ENCODE results near the gene GAPDHS. TPM values are rescaled to one million over a fixed set of nuclear protein-coding genes. Genes with fewer than 3 reads are reported as not detected.

Gene GAPDHS
- total RNA-seq = 100 to 1,000 TPM; 123 to 338 TPM
- 363 TPM for polyA plus RNA-seq (ENCODE audit: insufficient read depth, low read depth, low replicate concordance)
- long read RNA-seq, donor 1 = 0 reads
- long read RNA-seq, donor 2 = 0 reads

DNA sequence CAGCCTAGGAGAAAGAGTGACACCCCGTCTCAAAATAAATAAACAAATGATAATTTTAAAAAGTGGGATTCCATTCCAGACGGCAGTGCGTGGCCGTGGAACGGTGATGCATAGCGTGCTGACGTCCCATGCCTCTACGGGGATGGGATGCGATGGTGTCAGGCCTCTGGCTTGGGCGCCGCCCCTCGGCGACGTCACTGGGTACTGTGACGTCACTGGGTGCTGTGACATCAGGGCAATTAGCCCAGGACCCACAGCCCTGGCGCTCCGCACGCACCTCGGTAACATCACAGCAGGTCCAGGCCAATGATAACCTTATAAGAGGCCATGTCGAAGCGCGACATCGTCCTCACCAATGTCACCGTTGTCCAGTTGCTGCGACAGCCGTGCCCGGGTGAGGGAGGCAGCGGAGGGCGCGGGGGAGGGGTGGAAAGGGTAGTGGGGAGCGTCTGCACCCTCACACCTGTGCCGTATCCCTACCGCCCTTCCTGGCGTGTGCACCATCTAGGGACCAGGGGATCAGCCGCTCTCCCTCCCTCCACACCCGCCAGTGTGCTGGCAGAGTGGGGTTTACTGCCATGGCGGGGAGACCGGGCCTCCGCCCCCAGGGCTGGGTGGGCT, at the start of gene GAPDHS:
TSS of gene GAPDHS (plus strand) at position 256 of the 621 bp plus-strand sequence. CDS start at position 328, 72 bp downstream.
- Histone ChIP-seq H3K36me3 (ENCODE audit: low read depth, missing control alignments) (no peaks in the 10 kb centered on the region), H3K9me3 (no peaks in the 10 kb centered on the region), H3K4me3 (peak within 1 kb of the TSS in 1 of 2 donors; percentile 9), H3K4me1 (no peaks in the 10 kb centered on the region), H3K27ac (no peak within 1 kb of the TSS), H3K27me3 (no peaks in the 10 kb centered on the region)
- WGBS, 2 donors = 18 to 28% methylated on average over 21 to 39 of the region's 39 CpGs
- DNase-seq = peak; percentile 43
- no peak for TF ChIP-seq POLR2A (IDR thresholded peaks at IDR 0.05)
- TF ChIP-seq, protein P1, sequence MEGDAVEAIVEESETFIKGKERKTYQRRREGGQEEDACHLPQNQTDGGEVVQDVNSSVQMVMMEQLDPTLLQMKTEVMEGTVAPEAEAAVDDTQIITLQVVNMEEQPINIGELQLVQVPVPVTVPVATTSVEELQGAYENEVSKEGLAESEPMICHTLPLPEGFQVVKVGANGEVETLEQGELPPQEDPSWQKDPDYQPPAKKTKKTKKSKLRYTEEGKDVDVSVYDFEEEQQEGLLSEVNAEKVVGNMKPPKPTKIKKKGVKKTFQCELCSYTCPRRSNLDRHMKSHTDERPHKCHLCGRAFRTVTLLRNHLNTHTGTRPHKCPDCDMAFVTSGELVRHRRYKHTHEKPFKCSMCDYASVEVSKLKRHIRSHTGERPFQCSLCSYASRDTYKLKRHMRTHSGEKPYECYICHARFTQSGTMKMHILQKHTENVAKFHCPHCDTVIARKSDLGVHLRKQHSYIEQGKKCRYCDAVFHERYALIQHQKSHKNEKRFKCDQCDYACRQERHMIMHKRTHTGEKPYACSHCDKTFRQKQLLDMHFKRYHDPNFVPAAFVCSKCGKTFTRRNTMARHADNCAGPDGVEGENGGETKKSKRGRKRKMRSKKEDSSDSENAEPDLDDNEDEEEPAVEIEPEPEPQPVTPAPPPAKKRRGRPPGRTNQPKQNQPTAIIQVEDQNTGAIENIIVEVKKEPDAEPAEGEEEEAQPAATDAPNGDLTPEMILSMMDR (IDR thresholded peaks at IDR 0.05) = no peak
- intact Hi-C loops (cut with DNase I; ENCODE audit: low total_unique reads) = no loop called here

DNA sequence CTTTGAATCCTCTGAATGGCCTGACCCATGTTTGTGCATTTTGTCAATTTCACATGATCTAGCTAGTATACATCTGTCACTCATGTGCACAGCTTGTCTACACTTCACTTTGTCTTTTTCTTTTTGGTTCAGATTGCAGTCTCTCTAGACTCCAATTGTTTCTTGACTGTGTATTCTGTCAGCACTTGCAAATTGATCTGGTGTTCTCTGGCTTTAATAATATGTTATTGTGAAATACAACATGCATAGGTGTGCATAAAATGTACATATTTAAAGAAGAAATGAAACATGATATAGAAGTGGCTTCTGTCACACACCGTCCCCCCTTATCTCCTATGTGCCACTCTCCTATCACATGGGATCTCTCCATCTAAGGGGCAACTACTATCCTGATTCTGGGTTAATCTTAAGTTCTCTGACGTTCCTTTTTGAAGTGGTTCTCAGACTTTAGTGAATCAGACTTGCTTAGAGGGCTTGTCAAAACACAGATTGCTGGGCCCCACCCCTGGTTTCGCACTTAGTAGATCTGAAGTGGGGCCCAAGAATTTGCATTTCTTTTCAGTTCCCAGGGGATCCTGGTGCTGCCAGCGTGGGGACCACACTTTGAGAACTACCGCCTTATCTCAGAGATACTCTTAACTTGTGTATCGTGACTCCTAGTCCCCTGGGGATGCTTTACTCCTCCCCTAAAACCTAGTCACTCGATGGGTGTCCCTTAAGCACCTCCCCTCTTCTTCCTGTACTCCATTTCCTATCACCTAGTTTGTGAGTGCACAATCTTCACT, 48.8 kb upstream of the GAPDHS start:
- H3K4me1 ChIP-seq = no peaks in the 10 kb centered on the region
- TF ChIP-seq POLR2A (IDR thresholded peaks at IDR 0.05) = no peak
- TF ChIP-seq, protein P1 (IDR thresholded peaks at IDR 0.05) = no peak
- intact Hi-C loops (cut with DNase I; ENCODE audit: low total_unique reads) = no loop called here

DNA sequence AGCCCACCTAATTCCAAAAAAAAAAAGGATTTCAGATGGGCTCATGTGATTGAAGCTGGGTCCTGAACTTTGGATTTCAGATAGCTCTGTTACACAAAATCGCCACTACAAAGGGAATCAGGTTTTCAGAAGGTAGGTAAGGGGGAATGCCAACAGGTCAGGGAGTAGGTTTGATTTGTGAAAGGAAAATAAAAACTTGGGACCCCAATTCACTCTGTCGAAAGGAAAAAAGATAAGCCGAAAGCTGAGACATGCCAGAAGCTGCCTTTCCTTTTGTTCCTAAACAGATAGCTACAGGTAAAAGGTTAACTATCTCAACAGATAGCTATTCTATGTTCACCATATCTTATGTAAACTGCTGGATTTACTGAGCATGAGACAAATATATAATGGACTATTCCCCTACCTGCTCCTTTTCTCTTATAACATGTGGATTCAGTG, 47.0 kb upstream of the GAPDHS start:
- TF ChIP-seq, protein P1 (IDR thresholded peaks at IDR 0.05) = no peak
- no peak for TF ChIP-seq POLR2A (IDR thresholded peaks at IDR 0.05)
- H3K27ac ChIP-seq = no peak overlapping the region
- no peaks in the 10 kb centered on the region for H3K4me1 ChIP-seq
- no peak for DNase-seq
- no peaks in the 10 kb centered on the region for H3K9me3 ChIP-seq
- no peaks in the 10 kb centered on the region for H3K36me3 ChIP-seq (ENCODE audit: low read depth, missing control alignments)
- WGBS, 2 donors = 71 to 72% methylated on average over 3 of the region's 3 CpGs
- H3K27me3 ChIP-seq = no peaks in the 10 kb centered on the region
- intact Hi-C loops (cut with DNase I; ENCODE audit: low total_unique reads) = no loop called here
- H3K4me3 ChIP-seq = no peak overlapping the region

More for the DNA sequence above, 48.8 kb upstream of the GAPDHS start:
- no peak overlapping the region for H3K27ac ChIP-seq
- H3K36me3 ChIP-seq (ENCODE audit: low read depth, missing control alignments) = no peaks in the 10 kb centered on the region
- 76 to 81% methylated on average over 7 of the region's 7 CpGs for WGBS, 2 donors
- no peaks in the 10 kb centered on the region for H3K27me3 ChIP-seq
- no peak for DNase-seq
- H3K9me3 ChIP-seq = no peaks in the 10 kb centered on the region
- no peak overlapping the region for H3K4me3 ChIP-seq

DNA sequence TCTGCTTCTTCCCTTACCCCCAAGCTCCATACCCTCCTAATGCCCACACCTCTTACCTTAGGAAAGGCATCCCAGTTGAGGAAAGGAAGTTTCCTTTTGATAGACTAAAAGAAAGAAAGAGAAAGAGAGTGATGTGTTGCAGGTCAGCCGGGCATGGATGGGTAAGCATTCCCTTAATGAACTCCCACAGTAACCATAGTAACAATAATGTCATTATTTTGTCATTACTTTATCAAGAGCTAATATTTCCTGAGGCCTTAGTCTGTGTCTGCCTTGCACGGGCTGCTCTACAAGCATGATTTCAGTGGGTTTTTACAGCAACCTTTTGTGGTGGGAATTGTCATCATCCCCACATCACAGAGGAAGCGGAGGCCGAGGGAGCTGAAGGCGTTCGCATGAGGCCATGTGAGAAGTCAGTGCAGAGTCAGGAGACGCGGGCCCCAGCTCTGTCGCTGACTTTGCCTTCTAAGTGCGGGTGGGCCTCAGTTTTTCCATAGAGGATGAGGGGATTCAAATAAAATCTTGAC, 45.5 kb upstream of the GAPDHS start:
- intact Hi-C loops (cut with DNase I; ENCODE audit: low total_unique reads) = no loop called here

More for the DNA sequence above, 45.5 kb upstream of the GAPDHS start:
- DNase-seq = no peak
- no peaks in the 10 kb centered on the region for H3K4me1 ChIP-seq
- no peaks in the 10 kb centered on the region for H3K27me3 ChIP-seq
- H3K36me3 ChIP-seq (ENCODE audit: low read depth, missing control alignments) = no peaks in the 10 kb centered on the region
- H3K9me3 ChIP-seq = no peaks in the 10 kb centered on the region
- H3K4me3 ChIP-seq = no peak overlapping the region
- whole genome bisulfite sequencing, 2 donors = 94 to 96% methylated on average over 10 of the region's 10 CpGs
- no peak for TF ChIP-seq POLR2A (IDR thresholded peaks at IDR 0.05)
- TF ChIP-seq, protein P1 (IDR thresholded peaks at IDR 0.05) = no peak
- no peak overlapping the region for H3K27ac ChIP-seq

Data from testis (tissue), 5 donors.